Esophagus muscularis mucosa (tissue), 3 donors: ENCODE measurements around the gene HAUS1.

Experiments
- CTCF ChIP-seq, 3 experiments: fragments of 200-600 bp in 2 of 3; fragments of 450-650 bp in 1 of 3; sonication (generic) in 2 of 3; IDR thresholded peaks; one replicate each; pipeline ENCODE4 v1.5.1; 2017 to 2019; ENCODE audit warnings: antibody characterized with exemption in 3 of 3, mild to moderate bottlenecking in 2 of 3, moderate library complexity in 1 of 3
- POLR2AphosphoS5 ChIP-seq, 2 donors: sonication (generic); formaldehyde crosslinking; IDR thresholded peaks; one replicate each; pipeline ENCODE4 v1.6.1; 2017; ENCODE audit warnings: antibody characterized with exemption in 2 of 2

GRCh38 chr18:46176001-46176400, 71.8 kb downstream of the HAUS1 start:
- TF ChIP-seq CTCF (IDR thresholded peaks at IDR 0.05), result no peak
- no peak for TF ChIP-seq POLR2AphosphoS5 (IDR thresholded peaks at IDR 0.05)
